HCT116 (cell line): ENCODE results near the gene PSMD3. TPM values are rescaled to one million over a fixed set of nuclear protein-coding genes. Genes with fewer than 3 reads are reported as not detected.

ENCODE experiments used
- ATAC-seq: fragments of 200-7000 bp; cut with Tn5 transposase; 2 replicates; pipeline ENCODE4 v1.9.1; 2020; ENCODE audit warnings: mild to moderate bottlenecking, moderate library complexity
- BruUV-seq: library from RNA; stranded (reverse); fragments of 400-500 nt; replicated peaks from 2 replicates; lab custom pipeline; 2021; lab: Mats Ljungman, UMichigan
- CTCF ChIA-PET: fragments of 300-600 bp; sonication (Branson Sonifier 250); formaldehyde crosslinking; loops from one replicate; lab custom pipeline; 2021; ENCODE audit warnings: antibody characterized with exemption; lab: Charles Lee
- POLR2A ChIA-PET: fragments of 300-600, 350-600 bp; sonication (Branson Sonifier 250); formaldehyde crosslinking; loops from one replicate; lab custom pipeline; 2021; ENCODE audit warnings: antibody characterized with exemption; lab: Charles Lee
- RAD21 ChIA-PET, 2 experiments: fragments of 300-600 bp; sonication (Branson Sonifier 250); formaldehyde crosslinking; loops; one replicate each; lab custom pipeline; 2023; ENCODE audit warnings: low total read pairs in 2 of 2; ENCODE audit not compliant: uncharacterized antibody in 2 of 2, unreplicated experiment in 2 of 2, low non-redundant PET in 1 of 2; lab: Charles Lee
- DNase-seq: peaks from one replicate; pipeline ENCODE4 v3.0.0-alpha.2; 2010; ENCODE audit warnings: low read depth, low spot score
- H2AFZ ChIP-seq: fragments of 200-600 bp; shearing (Covaris generic), sonication (generic); 2 replicates; pipeline ENCODE4 v1.6.1; 2017; ENCODE audit warnings: low read depth, mixed run types, mixed read lengths, antibody characterized with exemption, low read length; ENCODE audit not compliant: poor library complexity, severe bottlenecking
- H3K27ac ChIP-seq: 2 replicates; pipeline ENCODE4 v1.5.1; 2012; ENCODE audit warnings: low read depth, low read length
- H3K27me3 ChIP-seq: fragments of 200-600 bp; sonication (generic); 2 replicates; pipeline ENCODE4 v1.6.1; 2016; ENCODE audit warnings: mixed run types, low read length, mixed read lengths; ENCODE audit not compliant: insufficient read depth
- H3K36me3 ChIP-seq, 2 experiments: fragments of 200-500 bp in 1 of 2; fragments of 200-600 bp in 1 of 2; sonication (Bioruptor generic) in 1 of 2; sonication (generic) in 1 of 2; 2 replicates each; pipeline versions ENCODE4 v1.5.1 to v1.6.1; 2014 to 2016; ENCODE audit warnings: low read length in 2 of 2, inconsistent platforms in 1 of 2, mixed read lengths in 1 of 2, mixed run types in 1 of 2; ENCODE audit not compliant: insufficient read depth in 2 of 2, control insufficient read depth in 1 of 2
- H3K4me1 ChIP-seq, 2 experiments: fragments of 200-600 bp in 1 of 2; sonication (generic) in 1 of 2; 2 replicates each; pipeline versions ENCODE4 v1.5.1 to v1.6.1; 2012 to 2017; ENCODE audit warnings: low read length in 2 of 2, inconsistent platforms in 1 of 2, mild to moderate bottlenecking in 1 of 2, mixed read lengths in 1 of 2, mixed run types in 1 of 2, moderate library complexity in 1 of 2; ENCODE audit not compliant: insufficient read depth in 2 of 2, control insufficient read depth in 1 of 2
- H3K4me2 ChIP-seq: fragments of 200-600 bp; sonication (generic); 2 replicates; pipeline ENCODE4 v1.6.1; 2017; ENCODE audit warnings: mixed run types, low read length, mixed read lengths
- H3K4me3 ChIP-seq, 2 experiments: fragments of 200-600 bp in 1 of 2; sonication (generic) in 1 of 2; replicated peaks in 1 of 2; 2 replicates each; pipeline ENCODE4 v1.5.1; 2011 to 2016; ENCODE audit warnings: low read length in 2 of 2, control low read depth in 1 of 2, low read depth in 1 of 2, mild to moderate bottlenecking in 1 of 2, mixed read lengths in 1 of 2, mixed run types in 1 of 2
- H3K79me2 ChIP-seq: fragments of 200-600 bp; sonication (generic); 2 replicates; pipeline ENCODE4 v1.6.1; 2017; ENCODE audit warnings: mild to moderate bottlenecking, mixed run types, low read length, moderate library complexity, mixed read lengths; ENCODE audit not compliant: insufficient read depth
- H3K9ac ChIP-seq: fragments of 200-600 bp; sonication (generic); 2 replicates; pipeline ENCODE4 v1.6.1; 2016; ENCODE audit warnings: low read length, mixed read lengths
- H3K9me2 ChIP-seq: fragments of 200-600 bp; sonication (generic), shearing (Covaris generic); 2 replicates; pipeline ENCODE4 v1.6.1; 2017; ENCODE audit warnings: mixed run types, mild to moderate bottlenecking, moderate library complexity; ENCODE audit not compliant: insufficient read depth
- H3K9me3 ChIP-seq, 2 experiments: fragments of 200-500 bp in 1 of 2; fragments of 200-600 bp in 1 of 2; sonication (Bioruptor generic) in 1 of 2; sonication (generic) in 1 of 2; 2 replicates each; pipeline ENCODE4 v1.6.1; 2014 to 2017; ENCODE audit warnings: low read length in 2 of 2, mixed read lengths in 2 of 2, inconsistent platforms in 1 of 2, low read depth in 1 of 2, mild to moderate bottlenecking in 1 of 2, mixed run types in 1 of 2, moderate library complexity in 1 of 2; ENCODE audit not compliant: control insufficient read depth in 1 of 2, insufficient read depth in 1 of 2
- H4K20me1 ChIP-seq: fragments of 200-600 bp; sonication (generic), shearing (Covaris generic); 2 replicates; pipeline ENCODE4 v1.6.1; 2017; ENCODE audit warnings: mixed run types, mild to moderate bottlenecking, moderate library complexity; ENCODE audit not compliant: insufficient read depth
- CBX3 ChIP-seq: IDR thresholded peaks from 2 replicates; pipeline ENCODE4 v1.6.1; 2012; ENCODE audit warnings: low read depth
- CEBPB ChIP-seq: IDR thresholded peaks from 2 replicates; pipeline ENCODE4 v1.6.1; 2012; ENCODE audit warnings: low read depth
- EGR1 ChIP-seq: IDR thresholded peaks from 2 replicates; pipeline ENCODE4 v1.6.1; 2012; ENCODE audit warnings: low read depth
- EZH2 ChIP-seq: fragments of 200-600 bp; sonication (generic); IDR thresholded peaks from 2 replicates; pipeline ENCODE4 v1.6.1; 2017; ENCODE audit warnings: antibody characterized with exemption, mixed run types
- FOSL1 ChIP-seq: IDR thresholded peaks from 2 replicates; pipeline ENCODE4 v1.6.1; 2012; ENCODE audit warnings: low read depth
- JUND ChIP-seq: IDR thresholded peaks from 2 replicates; pipeline ENCODE4 v1.6.1; 2012
- POLR2A ChIP-seq: IDR thresholded peaks from 2 replicates; pipeline ENCODE4 v1.7.0; 2011; ENCODE audit warnings: borderline replicate concordance; ENCODE audit not compliant: insufficient read depth, insufficient read length; ENCODE audit errors: extremely low read depth
- POLR2AphosphoS5 ChIP-seq: IDR thresholded peaks from 2 replicates; pipeline ENCODE4 v1.6.1; 2011; ENCODE audit warnings: mild to moderate bottlenecking, low read depth, low read length, moderate library complexity
- SIN3A ChIP-seq: IDR thresholded peaks from 2 replicates; pipeline ENCODE4 v1.6.1; 2012; ENCODE audit warnings: low read depth
- SP1 ChIP-seq: IDR thresholded peaks from 2 replicates; pipeline ENCODE4 v1.6.1; 2012; ENCODE audit warnings: low read depth
- SRF ChIP-seq: IDR thresholded peaks from 2 replicates; pipeline ENCODE4 v1.6.1; 2012; ENCODE audit warnings: low read depth
- TCF7L2 ChIP-seq: IDR thresholded peaks from 2 replicates; pipeline ENCODE4 v1.7.0; 2011; ENCODE audit warnings: borderline replicate concordance, inconsistent platforms; ENCODE audit not compliant: insufficient read depth, insufficient read length; ENCODE audit errors: extremely low read depth
- YY1 ChIP-seq: IDR thresholded peaks from 2 replicates; pipeline ENCODE4 v1.6.1; 2011; ENCODE audit warnings: low read length, low read depth, moderate library complexity, mild to moderate bottlenecking; ENCODE audit not compliant: insufficient replicate concordance; ENCODE audit errors: extremely low read depth
- ZFX ChIP-seq: fragments of 450-650 bp; IDR thresholded peaks from 2 replicates; pipeline ENCODE4 v1.6.1; 2017
- intact Hi-C: fragments of 100-400 bp; cut with micrococcal nuclease; formaldehyde crosslinking; loops from 2 replicates; pipeline ENCODE4 v1.10.0; 2022
- total RNA-seq: library from RNA; stranded (reverse); gene quantifications from one replicate; pipeline ENCODE4 v1.2.1, GENCODE V29; 2021; ENCODE audit not compliant: unreplicated experiment
- TF ChIP-seq, protein P1 (sequence below), 3 experiments: fragments of 200-600 bp in 1 of 3; sonication (generic) in 1 of 3; IDR thresholded peaks in 2 of 3; conservative IDR thresholded peaks in 1 of 3; 2 replicates each; pipeline ENCODE4 v1.5.1; 2012 to 2017; ENCODE audit warnings: low read depth in 2 of 3, low read length in 2 of 3, antibody characterized with exemption in 1 of 3, borderline replicate concordance in 1 of 3, control low read depth in 1 of 3, mild to moderate bottlenecking in 1 of 3, mixed read lengths in 1 of 3, mixed run types in 1 of 3, moderate library complexity in 1 of 3; ENCODE audit not compliant: insufficient read depth in 1 of 3
- TF ChIP-seq, protein P2 (sequence below): IDR thresholded peaks from 2 replicates; pipeline ENCODE4 v1.6.1; 2012; ENCODE audit warnings: low read depth

PSMD3 gene
- total RNA-seq, 1 experiment from 2014 or later: 152 TPM

DNA sequence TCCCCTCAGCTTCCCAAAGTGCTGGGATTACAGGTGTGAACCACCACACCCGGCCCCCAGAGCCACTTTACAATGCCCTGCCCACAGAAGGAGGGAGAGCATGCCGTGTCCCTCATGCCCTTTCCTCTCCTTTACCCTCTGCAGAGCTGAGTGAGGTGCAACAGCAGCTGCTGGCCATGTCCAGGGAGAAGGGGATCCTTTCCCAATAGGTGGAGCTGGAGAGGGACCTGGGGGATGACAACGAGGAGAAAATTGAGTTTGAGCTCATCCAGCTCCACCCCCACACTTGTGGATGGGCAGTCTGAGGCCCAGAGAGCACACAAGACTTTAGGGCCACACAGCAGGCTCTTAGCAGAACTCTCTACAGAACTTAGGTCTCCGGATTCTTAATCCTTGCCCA lies 25.7 kb upstream of the PSMD3 start:
- Histone ChIP-seq H3K27ac (no peak overlapping the region), H3K27me3 (no peaks in the 10 kb centered on the region), H4K20me1 (no peaks in the 10 kb centered on the region), H3K9me2 (no peaks in the 10 kb centered on the region), H3K9me3 (no peaks in the 10 kb centered on the region), H2AFZ (no peak overlapping the region), H3K9ac (no peak overlapping the region), H3K4me1 (peaks cover 15 to 27% of the 10 kb centered on the region in 2 experiments), H3K4me2 (no peak overlapping the region), H3K79me2 (no peaks in the 10 kb centered on the region), H3K36me3 (no peaks in the 10 kb centered on the region), H3K4me3 (no peak overlapping the region)
- RAD21 ChIA-PET: interaction anchor here in 1 of 2 experiments (0.5 kb wide), 1 partner anchor 22 kb away, joined by 4 read pairs; no protein-coding TSS in a partner anchor
- no peak for DNase-seq
- TF ChIP-seq YY1 (no peak), JUND (no peak), SRF (no peak), ZFX (no peak), SIN3A (no peak), TCF7L2 (no peak), FOSL1 (no peak), POLR2A (no peak), SP1 (no peak), CEBPB (no peak), POLR2AphosphoS5 (no peak), CBX3 (no peak), EZH2 (no peak), EGR1 (no peak)
- TF ChIP-seq, protein P1, sequence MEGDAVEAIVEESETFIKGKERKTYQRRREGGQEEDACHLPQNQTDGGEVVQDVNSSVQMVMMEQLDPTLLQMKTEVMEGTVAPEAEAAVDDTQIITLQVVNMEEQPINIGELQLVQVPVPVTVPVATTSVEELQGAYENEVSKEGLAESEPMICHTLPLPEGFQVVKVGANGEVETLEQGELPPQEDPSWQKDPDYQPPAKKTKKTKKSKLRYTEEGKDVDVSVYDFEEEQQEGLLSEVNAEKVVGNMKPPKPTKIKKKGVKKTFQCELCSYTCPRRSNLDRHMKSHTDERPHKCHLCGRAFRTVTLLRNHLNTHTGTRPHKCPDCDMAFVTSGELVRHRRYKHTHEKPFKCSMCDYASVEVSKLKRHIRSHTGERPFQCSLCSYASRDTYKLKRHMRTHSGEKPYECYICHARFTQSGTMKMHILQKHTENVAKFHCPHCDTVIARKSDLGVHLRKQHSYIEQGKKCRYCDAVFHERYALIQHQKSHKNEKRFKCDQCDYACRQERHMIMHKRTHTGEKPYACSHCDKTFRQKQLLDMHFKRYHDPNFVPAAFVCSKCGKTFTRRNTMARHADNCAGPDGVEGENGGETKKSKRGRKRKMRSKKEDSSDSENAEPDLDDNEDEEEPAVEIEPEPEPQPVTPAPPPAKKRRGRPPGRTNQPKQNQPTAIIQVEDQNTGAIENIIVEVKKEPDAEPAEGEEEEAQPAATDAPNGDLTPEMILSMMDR (IDR thresholded peaks at IDR 0.05 in 2 of 3, conservative IDR thresholded peaks at IDR 0.05 in 1 of 3; ENCODE audit: borderline replicate concordance in 1 of 3, insufficient read depth in 1 of 3, low read depth in 2 of 3, low read length in 2 of 3): no peak
- TF ChIP-seq, protein P2, sequence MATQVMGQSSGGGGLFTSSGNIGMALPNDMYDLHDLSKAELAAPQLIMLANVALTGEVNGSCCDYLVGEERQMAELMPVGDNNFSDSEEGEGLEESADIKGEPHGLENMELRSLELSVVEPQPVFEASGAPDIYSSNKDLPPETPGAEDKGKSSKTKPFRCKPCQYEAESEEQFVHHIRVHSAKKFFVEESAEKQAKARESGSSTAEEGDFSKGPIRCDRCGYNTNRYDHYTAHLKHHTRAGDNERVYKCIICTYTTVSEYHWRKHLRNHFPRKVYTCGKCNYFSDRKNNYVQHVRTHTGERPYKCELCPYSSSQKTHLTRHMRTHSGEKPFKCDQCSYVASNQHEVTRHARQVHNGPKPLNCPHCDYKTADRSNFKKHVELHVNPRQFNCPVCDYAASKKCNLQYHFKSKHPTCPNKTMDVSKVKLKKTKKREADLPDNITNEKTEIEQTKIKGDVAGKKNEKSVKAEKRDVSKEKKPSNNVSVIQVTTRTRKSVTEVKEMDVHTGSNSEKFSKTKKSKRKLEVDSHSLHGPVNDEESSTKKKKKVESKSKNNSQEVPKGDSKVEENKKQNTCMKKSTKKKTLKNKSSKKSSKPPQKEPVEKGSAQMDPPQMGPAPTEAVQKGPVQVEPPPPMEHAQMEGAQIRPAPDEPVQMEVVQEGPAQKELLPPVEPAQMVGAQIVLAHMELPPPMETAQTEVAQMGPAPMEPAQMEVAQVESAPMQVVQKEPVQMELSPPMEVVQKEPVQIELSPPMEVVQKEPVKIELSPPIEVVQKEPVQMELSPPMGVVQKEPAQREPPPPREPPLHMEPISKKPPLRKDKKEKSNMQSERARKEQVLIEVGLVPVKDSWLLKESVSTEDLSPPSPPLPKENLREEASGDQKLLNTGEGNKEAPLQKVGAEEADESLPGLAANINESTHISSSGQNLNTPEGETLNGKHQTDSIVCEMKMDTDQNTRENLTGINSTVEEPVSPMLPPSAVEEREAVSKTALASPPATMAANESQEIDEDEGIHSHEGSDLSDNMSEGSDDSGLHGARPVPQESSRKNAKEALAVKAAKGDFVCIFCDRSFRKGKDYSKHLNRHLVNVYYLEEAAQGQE: no peak
- CTCF ChIA-PET: interaction anchor here (0.9 to 1.0 kb wide), 2 partner anchors 15 to 25 kb away, joined by 3 to 4 read pairs; partner anchors contain the start of gene PSMD3
- intact Hi-C loops: loop anchor here (10.0 kb wide), 1 partner anchor 220 kb away; the partner anchor contains the start of genes GRB7 and MIEN1
- POLR2A ChIA-PET: interaction anchor here (0.6 to 1.0 kb wide), 2 partner anchors 146 to 352 kb away, joined by 3 read pairs; partner anchors contain the start of gene NR1D1
- no TSS peak for BruUV-seq
- no peak for ATAC-seq
